Fibroblast of lung (primary cell): ENCODE measurements around the gene TAF3.

Experiments
- CTCF ChIP-seq, 2 donors: IDR thresholded peaks in 1 of 2; conservative IDR thresholded peaks in 1 of 2; 1 replicate in 1 of 2; 2 replicates in 1 of 2; pipeline ENCODE4 v1.5.1; 2011 to 2012; ENCODE audit warnings: low read length in 2 of 2, control low read depth in 1 of 2, inconsistent platforms in 1 of 2, low read depth in 1 of 2, mild to moderate bottlenecking in 1 of 2
- EZH2 ChIP-seq: IDR thresholded peaks from 2 replicates; pipeline ENCODE4 v1.5.1; 2012; ENCODE audit warnings: low read length, control low read depth, mild to moderate bottlenecking; ENCODE audit errors: missing control alignments

- TF ChIP-seq CTCF (conservative IDR thresholded peaks at IDR 0.05 in 1 of 2, IDR thresholded peaks at IDR 0.05 in 1 of 2; ENCODE audit: low read depth in 1 of 2, low read length in 2 of 2) (no peak), EZH2 (no peak)
Measured at GRCh38 chr10:8063128-8063908, 245.0 kb downstream of the TAF3 start.
